Smooth muscle cell (in vitro differentiated cells): ENCODE results near the gene UBXN7. TPM values are rescaled to one million over a fixed set of nuclear protein-coding genes. Genes with fewer than 3 reads are reported as not detected.
"Not testable (repeated sequence)": the region's sequence is repeated elsewhere in the genome, so short reads cannot be mapped to it uniquely, and the experiment has no call there.

Source experiments
- DNase-seq: peaks from one replicate; lab custom pipeline; 2025; ENCODE audit not compliant: unreplicated experiment; lab: John Stamatoyannopoulos, UW
- H2AFZ ChIP-seq: fragments of 200-600 bp; sonication (generic); 2 replicates; pipeline ENCODE4 v1.6.0; 2016; ENCODE audit warnings: antibody characterized with exemption, low read depth, mild to moderate bottlenecking
- H3F3A ChIP-seq: fragments of 200-600 bp; sonication (generic); 2 replicates; pipeline ENCODE4 v1.6.0; 2017; ENCODE audit warnings: antibody characterized with exemption, low read depth
- H3K27ac ChIP-seq: fragments of 200-600 bp; sonication (generic); 2 replicates; pipeline ENCODE4 v1.5.1; 2016; ENCODE audit warnings: low read depth, mild to moderate bottlenecking
- H3K27me3 ChIP-seq: fragments of 200-600 bp; sonication (generic); 2 replicates; pipeline ENCODE4 v1.6.1; 2016; ENCODE audit warnings: low read depth, mild to moderate bottlenecking
- H3K36me3 ChIP-seq: fragments of 200-600 bp; sonication (generic); 2 replicates; pipeline ENCODE4 v1.5.1; 2016; ENCODE audit warnings: low read depth
- H3K4me1 ChIP-seq: fragments of 200-600 bp; sonication (generic); 2 replicates; pipeline ENCODE4 v1.5.1; 2016; ENCODE audit warnings: low read depth
- H3K4me2 ChIP-seq: fragments of 200-600 bp; sonication (generic); 2 replicates; pipeline ENCODE4 v1.6.0; 2016; ENCODE audit warnings: mild to moderate bottlenecking
- H3K4me3 ChIP-seq: fragments of 200-600 bp; sonication (generic); 2 replicates; pipeline ENCODE4 v1.5.1; 2016; ENCODE audit warnings: mild to moderate bottlenecking
- H3K79me2 ChIP-seq: fragments of 200-600 bp; sonication (generic); 2 replicates; pipeline ENCODE4 v1.6.0; 2016; ENCODE audit warnings: low read depth, mild to moderate bottlenecking
- H3K9ac ChIP-seq: fragments of 200-600 bp; sonication (generic); 2 replicates; pipeline ENCODE4 v1.6.0; 2016; ENCODE audit warnings: low read depth
- H3K9me3 ChIP-seq: fragments of 200-600 bp; sonication (generic); replicated peaks from 2 replicates; pipeline ENCODE4 v1.5.1; 2016; ENCODE audit warnings: low read depth
- H4K20me1 ChIP-seq: fragments of 200-600 bp; sonication (generic); 2 replicates; pipeline ENCODE4 v1.6.0; 2016; ENCODE audit warnings: low read depth
- CTCF ChIP-seq: fragments of 200-600 bp; sonication (generic); IDR thresholded peaks from 2 replicates; pipeline ENCODE4 v1.5.1; 2017; ENCODE audit warnings: borderline replicate concordance, mild to moderate bottlenecking, antibody characterized with exemption; ENCODE audit not compliant: insufficient read depth, poor library complexity, severe bottlenecking
- WGBS: methylation state at CpG from one replicate; pipeline ENCODE4 v1.1.7; 2016; ENCODE audit warnings: low lambda C conversion rate; 5-methylcytosine and 5-hydroxymethylcytosine counted together
- polyA plus RNA-seq: library from polyadenylated mRNA; unstranded; fragments of >200 nt; fragmentation: Nextera tagmentation; extraction: Ambion mirVana; gene quantifications from 2 replicates; pipeline ENCODE4 v1.2.1, GENCODE V29; 2016
- total RNA-seq: library from RNA; depleted of rRNA; stranded (reverse); fragments of >200 nt; gene quantifications from 2 replicates; pipeline ENCODE4 v1.2.3, GENCODE V29; 2014

The UBXN7 gene
- total and polyA plus RNA-seq, 2 experiments from 2014 or later: 26.7 to 32.2 TPM

- Histone ChIP-seq H3K4me3 (no peak overlapping the region), H3K4me2 (no peak overlapping the region), H3K9me3 (no peaks in the 10 kb centered on the region), H3K27me3 (no peaks in the 10 kb centered on the region), H3K79me2 (peaks cover 4% of the 10 kb centered on the region), H3K36me3 (no peaks in the 10 kb centered on the region), H2AFZ (no peak overlapping the region), H4K20me1 (no peaks in the 10 kb centered on the region), H3K9ac (no peak overlapping the region), H3K27ac (no peak overlapping the region), H3F3A (no peaks in the 10 kb centered on the region), H3K4me1 (no peaks in the 10 kb centered on the region)
- 84% methylated on average over 11 of the region's 11 CpGs for WGBS
- DNase-seq: no peak
- TF ChIP-seq CTCF: no peak
These were observed 111.1 kb downstream of the UBXN7 start for GRCh38 chr3:196321162-196321561.

- no peaks in the 10 kb centered on the region for H3K36me3 ChIP-seq
- H3K4me3 ChIP-seq: no peak overlapping the region
- no peaks in the 10 kb centered on the region for H3K4me1 ChIP-seq
- H3K9ac ChIP-seq: no peak overlapping the region
- H4K20me1 ChIP-seq: no peaks in the 10 kb centered on the region
- H2AFZ ChIP-seq: no peak overlapping the region
- no peak overlapping the region for H3K4me2 ChIP-seq
- no peak for DNase-seq
- H3K27ac ChIP-seq: no peak overlapping the region
- H3F3A ChIP-seq: no peaks in the 10 kb centered on the region
- WGBS: 79% methylated on average over 3 of the region's 3 CpGs
- peaks cover 5% of the 10 kb centered on the region for H3K79me2 ChIP-seq
- H3K27me3 ChIP-seq: no peaks in the 10 kb centered on the region
- no peak for TF ChIP-seq CTCF
- no peaks in the 10 kb centered on the region for H3K9me3 ChIP-seq
These were observed 112.1 kb downstream of the UBXN7 start for GRCh38 chr3:196320137-196320536.

GRCh38 chr3:196317687-196318467 lies 114.3 kb downstream of the UBXN7 start, which contains the start of gene DYNLT2B:
Gene DYNLT2B (minus strand): TSS chr3:196318240. CDS start chr3:196318152, 88 bp downstream.
- no peak for TF ChIP-seq CTCF
- Histone ChIP-seq H3K4me2 (peak within 1 kb of the TSS; percentile 88), H3K9me3 (no peaks in the 10 kb centered on the region), H3K4me3 (peak within 1 kb of the TSS; percentile 92), H2AFZ (peak within 1 kb of the TSS; percentile 99), H3K27ac (peak within 1 kb of the TSS; percentile 92), H3K27me3 (no peaks in the 10 kb centered on the region), H3K9ac (peak within 1 kb of the TSS; percentile 94), H4K20me1 (no peaks in the 10 kb centered on the region), H3F3A (no peaks in the 10 kb centered on the region), H3K4me1 (no peaks in the 10 kb centered on the region), H3K79me2 (peaks cover 5% of the 10 kb centered on the region), H3K36me3 (no peaks in the 10 kb centered on the region)
- under 1% methylated on average over 60 of the region's 92 CpGs for WGBS
- peak; percentile 90 for DNase-seq

GRCh38 chr3:196316799-196317686 lies 115.2 kb downstream of the UBXN7 start:
- not testable (repeated sequence) for H4K20me1 ChIP-seq, H3K4me1 ChIP-seq, H3K27me3 ChIP-seq, DNase-seq, H3K36me3 ChIP-seq, H3K79me2 ChIP-seq, H3F3A ChIP-seq, H3K9me3 ChIP-seq
- Histone ChIP-seq H3K4me2 (peak overlapping the region; percentile 88), H3K4me3 (peak overlapping the region; percentile 92), H3K27ac (peak overlapping the region; percentile 92), H3K9ac (peak overlapping the region; percentile 94), H2AFZ (peak overlapping the region; percentile 99)
- 19% methylated on average over 10 of the region's 17 CpGs for WGBS
